OCI-LY1 (cell line): ENCODE results near the gene ANKRD11.

Source experiments
- H2AFZ ChIP-seq: fragments of 200-600 bp; sonication (generic), shearing (Covaris generic); 2 replicates; pipeline ENCODE4 v1.6.0; 2014; ENCODE audit warnings: antibody characterized with exemption, mild to moderate bottlenecking, low read length
- H3F3A ChIP-seq: fragments of 200-600 bp; sonication (generic), shearing (Covaris generic); 2 replicates; pipeline ENCODE4 v1.6.0; 2014; ENCODE audit warnings: mild to moderate bottlenecking, antibody characterized with exemption, low read length, moderate library complexity; ENCODE audit not compliant: insufficient read depth
- H3K27ac ChIP-seq: fragments of 200-600 bp; sonication (generic); 2 replicates; pipeline ENCODE4 v1.5.1; 2014; ENCODE audit warnings: low read length, mixed run types, mild to moderate bottlenecking, low read depth; ENCODE audit not compliant: poor library complexity, severe bottlenecking
- H3K27me3 ChIP-seq: fragments of 200-600 bp; sonication (generic); 2 replicates; pipeline ENCODE4 v1.6.0; 2014; ENCODE audit warnings: antibody characterized with exemption, mild to moderate bottlenecking, low read length, moderate library complexity; ENCODE audit not compliant: insufficient read depth
- H3K36me3 ChIP-seq: fragments of 200-600 bp; sonication (generic); 2 replicates; pipeline ENCODE4 v1.6.1; 2014; ENCODE audit warnings: mild to moderate bottlenecking, antibody characterized with exemption, low read length, moderate library complexity, mixed read lengths; ENCODE audit not compliant: insufficient read depth
- H3K4me1 ChIP-seq: fragments of 200-600 bp; sonication (generic); 2 replicates; pipeline ENCODE4 v1.5.1; 2014; ENCODE audit warnings: mild to moderate bottlenecking, low read length, moderate library complexity; ENCODE audit not compliant: insufficient read depth, severe bottlenecking
- H3K4me2 ChIP-seq: fragments of 200-600 bp; sonication (generic), shearing (Covaris generic); 2 replicates; pipeline ENCODE4 v1.6.1; 2014; ENCODE audit warnings: low read length
- H3K4me3 ChIP-seq: fragments of 200-600 bp; sonication (generic); 2 replicates; pipeline ENCODE4 v1.5.1; 2014; ENCODE audit warnings: low read length, low read depth, mild to moderate bottlenecking, mixed read lengths; ENCODE audit not compliant: poor library complexity, severe bottlenecking
- H3K79me2 ChIP-seq: fragments of 200-600 bp; shearing (Covaris generic); 2 replicates; pipeline ENCODE4 v1.6.1; 2016; ENCODE audit warnings: mixed run types, low read length, mixed read lengths; ENCODE audit not compliant: insufficient read depth
- H3K9ac ChIP-seq: fragments of 200-600 bp; sonication (generic), shearing (Covaris generic); 2 replicates; pipeline ENCODE4 v1.6.1; 2014; ENCODE audit warnings: mild to moderate bottlenecking, low read length, mixed read lengths
- H3K9me2 ChIP-seq: fragments of 200-600 bp; sonication (generic), shearing (Covaris generic); 2 replicates; pipeline ENCODE4 v1.6.1; 2014; ENCODE audit warnings: low read depth, mild to moderate bottlenecking, low read length, mixed read lengths
- H3K9me3 ChIP-seq: fragments of 200-600 bp; shearing (Covaris generic); 2 replicates; pipeline ENCODE4 v1.6.1; 2014; ENCODE audit warnings: low read length, mixed read lengths
- H4K20me1 ChIP-seq: fragments of 200-600 bp; sonication (generic), shearing (Covaris generic); 2 replicates; pipeline ENCODE4 v1.6.0; 2016; ENCODE audit warnings: mild to moderate bottlenecking, low read length; ENCODE audit not compliant: insufficient read depth
- EZH2 ChIP-seq: fragments of 200-600 bp; sonication (generic), shearing (Covaris generic); IDR thresholded peaks from 2 replicates; pipeline ENCODE4 v1.8.0; 2017; ENCODE audit warnings: borderline replicate concordance, mixed run types, mild to moderate bottlenecking, antibody characterized with exemption, low read length, moderate library complexity, mixed read lengths
- TF ChIP-seq, protein P1 (sequence below): fragments of 200-600 bp; sonication (generic), shearing (Covaris generic); IDR thresholded peaks from 2 replicates; pipeline ENCODE4 v1.5.1; 2017; ENCODE audit warnings: mild to moderate bottlenecking, antibody characterized with exemption, low read length, moderate library complexity, mixed read lengths

ANKRD11 gene

DNA sequence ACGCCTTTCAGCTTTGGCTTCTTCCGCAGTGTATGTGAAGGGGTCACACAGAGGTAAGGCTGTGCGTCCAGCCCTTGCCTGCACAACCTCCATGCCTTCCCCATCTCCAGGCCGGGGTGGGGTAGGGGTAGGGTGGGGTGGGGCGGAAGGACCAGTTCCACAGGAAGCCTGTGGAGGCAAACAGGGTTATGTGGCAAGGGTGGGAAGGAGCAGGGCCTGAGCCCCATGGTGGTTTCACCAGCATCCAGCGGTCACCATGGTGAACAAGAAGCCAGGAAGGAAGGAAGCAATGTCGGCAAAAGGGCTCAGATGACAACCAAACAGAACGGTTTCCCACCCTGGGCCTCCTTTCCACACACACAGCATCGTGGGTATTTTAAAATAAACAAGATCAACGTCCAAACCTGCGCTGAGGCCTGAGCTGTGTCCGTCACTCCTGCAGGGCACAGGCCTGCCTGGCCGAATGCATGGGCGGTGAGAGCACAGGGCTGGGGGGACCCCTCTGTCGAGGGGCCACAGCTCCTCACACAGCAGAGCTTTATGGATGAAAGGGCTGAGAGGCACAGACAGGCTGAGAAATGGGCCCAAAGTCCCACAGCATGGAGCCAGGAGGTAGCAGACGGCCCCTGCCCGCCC lies 192.3 kb downstream of the ANKRD11 start:
- peaks cover 12% of the 10 kb centered on the region; the same call in 1 of the 2 replicates for H3K36me3 ChIP-seq
- TF ChIP-seq, protein P1, sequence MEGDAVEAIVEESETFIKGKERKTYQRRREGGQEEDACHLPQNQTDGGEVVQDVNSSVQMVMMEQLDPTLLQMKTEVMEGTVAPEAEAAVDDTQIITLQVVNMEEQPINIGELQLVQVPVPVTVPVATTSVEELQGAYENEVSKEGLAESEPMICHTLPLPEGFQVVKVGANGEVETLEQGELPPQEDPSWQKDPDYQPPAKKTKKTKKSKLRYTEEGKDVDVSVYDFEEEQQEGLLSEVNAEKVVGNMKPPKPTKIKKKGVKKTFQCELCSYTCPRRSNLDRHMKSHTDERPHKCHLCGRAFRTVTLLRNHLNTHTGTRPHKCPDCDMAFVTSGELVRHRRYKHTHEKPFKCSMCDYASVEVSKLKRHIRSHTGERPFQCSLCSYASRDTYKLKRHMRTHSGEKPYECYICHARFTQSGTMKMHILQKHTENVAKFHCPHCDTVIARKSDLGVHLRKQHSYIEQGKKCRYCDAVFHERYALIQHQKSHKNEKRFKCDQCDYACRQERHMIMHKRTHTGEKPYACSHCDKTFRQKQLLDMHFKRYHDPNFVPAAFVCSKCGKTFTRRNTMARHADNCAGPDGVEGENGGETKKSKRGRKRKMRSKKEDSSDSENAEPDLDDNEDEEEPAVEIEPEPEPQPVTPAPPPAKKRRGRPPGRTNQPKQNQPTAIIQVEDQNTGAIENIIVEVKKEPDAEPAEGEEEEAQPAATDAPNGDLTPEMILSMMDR, result no peak
- no peak for TF ChIP-seq EZH2
- H3K27ac ChIP-seq, result no peak overlapping the region

DNA sequence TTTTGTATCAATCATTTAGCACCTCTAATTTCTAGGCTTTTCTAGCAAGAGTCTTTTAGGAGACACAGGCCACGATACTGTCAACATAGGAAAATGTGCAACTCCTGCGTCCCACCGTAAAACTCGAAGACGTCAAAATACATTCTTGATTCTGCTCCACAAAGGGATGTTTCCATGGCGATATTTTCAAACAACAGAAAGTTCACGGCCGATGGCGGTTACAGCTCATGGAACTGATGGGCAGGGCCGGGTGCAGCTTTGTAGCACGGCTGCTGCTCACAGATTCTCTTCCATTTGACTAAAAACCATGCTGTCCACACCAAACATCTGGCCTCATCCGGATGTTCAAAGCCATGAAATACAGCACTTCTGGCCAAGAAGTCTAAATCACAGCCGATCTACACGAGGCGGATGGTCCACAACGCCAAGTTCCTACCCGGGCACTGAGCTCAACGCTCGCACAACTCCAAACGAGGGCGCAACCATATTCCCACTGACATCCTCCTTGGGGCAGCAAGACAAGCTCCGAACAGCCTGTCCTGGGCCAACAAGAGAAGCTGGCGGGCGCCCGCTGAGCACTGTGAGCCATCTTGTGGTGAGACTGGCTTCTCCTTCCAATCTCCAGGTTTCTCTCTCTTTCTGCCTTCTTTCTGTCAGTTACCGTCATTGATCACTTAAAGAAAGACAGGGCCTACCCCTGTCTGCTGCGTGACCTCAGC lies 193.0 kb downstream of the ANKRD11 start:
- H3K9ac ChIP-seq, result no peak overlapping the region
- H3K9me3 ChIP-seq, result no peaks in the 10 kb centered on the region
- H3K4me1 ChIP-seq, result no peaks in the 10 kb centered on the region
- H4K20me1 ChIP-seq, result no peaks in the 10 kb centered on the region
- no peak for TF ChIP-seq EZH2
- TF ChIP-seq, protein P1, result no peak
- H3K4me2 ChIP-seq, result no peak overlapping the region
- H3K9me2 ChIP-seq, result no peaks in the 10 kb centered on the region
- peaks cover 5% of the 10 kb centered on the region; the same call in 1 of the 2 replicates for H3K36me3 ChIP-seq
- no peaks in the 10 kb centered on the region for H3F3A ChIP-seq
- no peaks in the 10 kb centered on the region for H3K27me3 ChIP-seq
- no peak overlapping the region for H3K27ac ChIP-seq
- no peak overlapping the region for H2AFZ ChIP-seq
- no peak overlapping the region for H3K4me3 ChIP-seq
- H3K79me2 ChIP-seq, result no peaks in the 10 kb centered on the region

More for the DNA sequence above, 192.3 kb downstream of the ANKRD11 start:
- H3K27me3 ChIP-seq, result no peaks in the 10 kb centered on the region
- H3K9me2 ChIP-seq, result no peaks in the 10 kb centered on the region
- H4K20me1 ChIP-seq, result no peaks in the 10 kb centered on the region
- H3K4me1 ChIP-seq, result no peaks in the 10 kb centered on the region
- no peak overlapping the region for H2AFZ ChIP-seq
- H3K9ac ChIP-seq, result no peak overlapping the region
- H3K79me2 ChIP-seq, result no peaks in the 10 kb centered on the region
- H3K4me2 ChIP-seq, result no peak overlapping the region
- H3F3A ChIP-seq, result no peaks in the 10 kb centered on the region
- H3K9me3 ChIP-seq, result no peaks in the 10 kb centered on the region
- no peak overlapping the region for H3K4me3 ChIP-seq

DNA sequence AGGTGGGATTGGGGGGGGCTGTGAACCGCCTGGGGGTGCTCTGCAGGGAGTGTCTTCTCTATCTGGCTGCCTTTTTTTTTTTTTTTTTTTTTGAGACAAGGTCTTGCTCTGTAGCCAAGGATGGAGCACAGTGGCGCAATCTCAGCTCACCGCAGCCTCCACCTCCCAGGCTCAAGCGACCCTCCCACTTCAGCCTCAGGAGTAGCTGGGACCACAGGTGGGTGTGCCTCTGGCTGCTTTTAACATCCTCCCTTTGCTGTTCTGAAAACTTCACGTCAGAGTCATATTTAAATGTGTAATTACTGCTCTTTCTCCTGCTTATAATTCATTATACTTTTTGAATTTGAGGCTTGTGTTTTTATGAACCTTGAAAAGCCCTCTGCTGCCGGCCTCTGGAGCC lies 194.4 kb downstream of the ANKRD11 start:
- Histone ChIP-seq H2AFZ (no peak overlapping the region), H3F3A (no peaks in the 10 kb centered on the region), H3K4me3 (no peak overlapping the region), H3K79me2 (no peaks in the 10 kb centered on the region), H3K9me2 (no peaks in the 10 kb centered on the region), H4K20me1 (no peaks in the 10 kb centered on the region), H3K9me3 (no peaks in the 10 kb centered on the region), H3K36me3 (no peaks in the 10 kb centered on the region), H3K4me1 (no peaks in the 10 kb centered on the region), H3K9ac (no peak overlapping the region), H3K27ac (no peak overlapping the region), H3K4me2 (no peak overlapping the region), H3K27me3 (no peaks in the 10 kb centered on the region)
- no peak for TF ChIP-seq EZH2
- TF ChIP-seq, protein P1, result no peak
